ENCODE results near the gene NBEAL2.

- TF ChIP-seq EZH2 (IDR thresholded peaks at IDR 0.05; ENCODE audit: low read length, missing control alignments) (no peak), CTCF (conservative IDR thresholded peaks at IDR 0.05 in 1 of 2, IDR thresholded peaks at IDR 0.05 in 1 of 2; ENCODE audit: low read depth in 1 of 2, low read length in 2 of 2) (no peak)
Observed at GRCh38 chr3:46970391-46971091, 8.9 kb upstream of the NBEAL2 start.

Measured in fibroblast of lung (primary cell).